Effector memory CD4-positive, alpha-beta T cell (primary cell): ENCODE data around the gene KDM8.
A peak's percentile ranks its signal among the peaks of the same experiment; 100 is the strongest.
"Not testable (repeated sequence)": the region's sequence is repeated elsewhere in the genome, so short reads cannot be mapped to it uniquely, and the experiment has no call there.

Experiments used
- DNase-seq, 3 donors: peaks; one replicate each; pipeline ENCODE4 v3.0.0-alpha.2; 2020
- H3K27ac ChIP-seq: 2 replicates; pipeline ENCODE4 v1.7.0; 2013; ENCODE audit warnings: mild to moderate bottlenecking, low read length, moderate library complexity; ENCODE audit not compliant: insufficient read depth, poor library complexity, severe bottlenecking
- H3K27me3 ChIP-seq: replicated peaks from 2 replicates; pipeline ENCODE4 v1.7.0; 2013; ENCODE audit warnings: mild to moderate bottlenecking, low read length; ENCODE audit not compliant: insufficient read depth, control insufficient read depth, poor library complexity, severe bottlenecking
- H3K36me3 ChIP-seq: 2 replicates; pipeline ENCODE4 v1.7.0; 2013; ENCODE audit warnings: mild to moderate bottlenecking, low read length, moderate library complexity; ENCODE audit not compliant: control insufficient read depth, insufficient read depth
- H3K4me1 ChIP-seq: 2 replicates; pipeline ENCODE4 v1.7.0; 2013; ENCODE audit warnings: low read length, mild to moderate bottlenecking; ENCODE audit not compliant: control insufficient read depth, insufficient read depth, poor library complexity, severe bottlenecking
- H3K4me3 ChIP-seq: 2 replicates; pipeline ENCODE4 v1.7.0; 2013; ENCODE audit warnings: low read length, low read depth, mild to moderate bottlenecking; ENCODE audit not compliant: insufficient read depth, poor library complexity, severe bottlenecking
- H3K9me3 ChIP-seq: 2 replicates; pipeline ENCODE4 v1.7.0; 2013; ENCODE audit warnings: mild to moderate bottlenecking, low read length, moderate library complexity; ENCODE audit not compliant: control insufficient read depth

The KDM8 gene

GRCh38 chr16:27199736-27200135, 3.6 kb upstream of the KDM8 start:
- DNase-seq = no peak
- Histone ChIP-seq H3K9me3 (no peaks in the 10 kb centered on the region), H3K27me3 (no peaks in the 10 kb centered on the region), H3K27ac (peak overlapping the region; percentile 55), H3K36me3 (no peaks in the 10 kb centered on the region), H3K4me3 (peak overlapping the region; percentile 4), H3K4me1 (peaks cover 50% of the 10 kb centered on the region)

GRCh38 chr16:27200914-27201313, 2.4 kb upstream of the KDM8 start:
- H3K27ac ChIP-seq, DNase-seq: not testable (repeated sequence)
- peaks cover 40% of the 10 kb centered on the region for H3K4me1 ChIP-seq

DNA sequence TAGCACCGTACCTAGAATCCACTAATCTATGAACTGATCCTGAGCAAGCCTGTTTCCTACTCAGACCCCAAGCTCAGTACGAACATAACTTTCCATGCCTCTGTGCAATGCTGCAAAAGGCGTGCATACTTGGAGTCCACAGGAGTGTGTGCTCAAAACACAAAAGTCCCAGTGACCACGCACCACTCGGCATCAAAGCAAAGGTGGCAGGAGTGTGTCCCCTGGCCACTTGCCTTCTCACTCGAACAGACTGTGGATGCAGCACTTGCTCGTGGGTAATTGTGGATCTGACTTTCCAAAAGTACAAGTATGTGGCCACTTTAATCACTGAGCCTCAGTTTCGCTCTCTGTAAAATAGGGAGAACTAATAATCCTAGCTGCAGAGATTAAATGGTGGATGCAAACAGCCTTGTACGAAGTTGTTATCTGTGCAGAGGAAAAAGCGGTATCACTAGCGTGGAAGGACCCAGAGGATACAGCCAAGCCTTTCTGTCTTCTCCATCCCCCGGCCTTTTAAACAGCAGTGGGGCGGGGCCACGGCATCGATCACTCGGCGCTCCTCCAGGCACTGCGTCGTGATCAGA, 311 bp upstream of the KDM8 start:
- peaks cover 31% of the 10 kb centered on the region for H3K4me1 ChIP-seq

More at GRCh38 chr16:27200914-27201313, 2.4 kb upstream of the KDM8 start:
- not testable (repeated sequence) for H3K9me3 ChIP-seq, H3K4me3 ChIP-seq, H3K36me3 ChIP-seq, H3K27me3 ChIP-seq

GRCh38 chr16:27204312-27204915, 1.1 kb downstream of the KDM8 start:
- H3K36me3 ChIP-seq = peaks cover 5% of the 10 kb centered on the region
- H3K27ac ChIP-seq = peak overlapping the region; percentile 98
- DNase-seq = no peak
- no peaks in the 10 kb centered on the region for H3K9me3 ChIP-seq
- H3K27me3 ChIP-seq = no peaks in the 10 kb centered on the region
- H3K4me1 ChIP-seq = peaks cover 23% of the 10 kb centered on the region
- H3K4me3 ChIP-seq = peak overlapping the region; percentile 82

More for the DNA sequence above, 311 bp upstream of the KDM8 start:
- Histone ChIP-seq H3K9me3 (no peaks in the 10 kb centered on the region), H3K36me3 (peaks cover 2% of the 10 kb centered on the region), H3K27ac (peak overlapping the region; percentile 98), H3K4me3 (peak overlapping the region; percentile 82), H3K27me3 (no peaks in the 10 kb centered on the region)
- DNase-seq = peak in 2 of 3 donors; percentile 73 to 84

DNA sequence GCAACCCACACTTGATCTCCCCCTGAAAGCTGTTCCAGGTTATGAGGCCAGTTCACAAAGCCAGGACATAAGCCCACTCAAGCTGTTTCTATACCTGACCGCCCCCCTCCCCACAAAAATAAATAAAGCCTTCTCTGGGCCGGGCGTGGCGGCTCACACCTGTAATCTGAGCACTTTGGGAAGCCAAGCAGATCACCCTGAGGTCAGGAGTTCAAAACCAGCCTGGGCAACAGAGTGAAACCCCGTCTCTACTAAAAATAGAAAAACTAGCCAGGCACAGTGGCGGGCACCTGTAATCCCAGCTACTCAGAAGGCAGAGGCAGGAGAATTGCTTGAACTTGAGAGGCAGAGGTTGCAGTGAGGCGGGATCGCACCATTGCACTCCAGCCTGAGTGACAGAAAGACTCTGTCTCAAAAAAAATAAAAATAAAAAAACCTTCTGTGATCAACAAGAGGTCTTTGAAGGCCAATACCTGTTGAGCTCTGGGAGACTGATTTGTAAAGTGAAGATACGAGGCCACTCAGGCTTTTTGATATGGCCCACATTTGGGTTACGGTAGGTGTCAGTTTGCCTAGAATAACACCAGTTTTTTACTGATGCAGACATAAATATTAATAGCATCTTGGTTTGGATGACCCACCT, 2.2 kb downstream of the KDM8 start:
- H3K27ac ChIP-seq = no peak overlapping the region
- peaks cover 16% of the 10 kb centered on the region for H3K4me1 ChIP-seq
- no peaks in the 10 kb centered on the region for H3K9me3 ChIP-seq
- peaks cover 10% of the 10 kb centered on the region for H3K36me3 ChIP-seq
- no peak overlapping the region for H3K4me3 ChIP-seq
- no peaks in the 10 kb centered on the region for H3K27me3 ChIP-seq
- DNase-seq = no peak

- H3K4me1 ChIP-seq = peaks cover 16% of the 10 kb centered on the region
- H3K36me3 ChIP-seq = peaks cover 15% of the 10 kb centered on the region
- not testable (repeated sequence) for H3K27ac ChIP-seq, H3K4me3 ChIP-seq, H3K9me3 ChIP-seq, H3K27me3 ChIP-seq, DNase-seq
These were observed 3.8 kb downstream of the KDM8 start for GRCh38 chr16:27207121-27207520.

GRCh38 chr16:27208081-27208680, 4.9 kb downstream of the KDM8 start:
- peaks cover 9% of the 10 kb centered on the region for H3K4me1 ChIP-seq

DNA sequence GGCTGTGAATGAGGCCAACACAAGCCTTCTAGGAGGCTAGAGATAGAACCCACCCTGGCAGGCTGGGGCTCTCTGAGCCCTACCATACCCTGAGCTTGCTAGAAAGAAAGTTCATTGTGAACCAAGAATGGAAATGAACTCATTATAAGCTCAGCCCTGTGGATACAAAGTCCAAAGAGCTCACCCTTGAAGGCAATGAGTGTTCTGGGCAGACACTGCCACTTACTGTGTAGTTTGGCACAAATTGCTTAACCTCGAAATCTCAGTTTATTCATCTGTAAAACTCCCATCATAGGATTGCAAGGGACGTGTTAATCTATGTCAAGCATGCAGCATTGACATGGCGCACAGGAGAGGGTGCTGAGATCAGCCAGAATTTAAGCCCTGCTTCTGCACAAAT, 5.5 kb downstream of the KDM8 start:
- no peak for DNase-seq
- Histone ChIP-seq H3K9me3 (no peaks in the 10 kb centered on the region), H3K27ac (no peak overlapping the region), H3K4me1 (peaks cover 9% of the 10 kb centered on the region), H3K36me3 (peaks cover 15% of the 10 kb centered on the region), H3K4me3 (no peak overlapping the region), H3K27me3 (no peaks in the 10 kb centered on the region)

More at GRCh38 chr16:27208081-27208680, 4.9 kb downstream of the KDM8 start:
- Histone ChIP-seq H3K4me3 (no peak overlapping the region), H3K27ac (no peak overlapping the region), H3K36me3 (peaks cover 15% of the 10 kb centered on the region), H3K9me3 (no peaks in the 10 kb centered on the region), H3K27me3 (no peaks in the 10 kb centered on the region)
- DNase-seq = no peak

GRCh38 chr16:27209591-27209990, 6.3 kb downstream of the KDM8 start:
- no peaks in the 10 kb centered on the region for H3K9me3 ChIP-seq
- no peaks in the 10 kb centered on the region for H3K27me3 ChIP-seq
- no peak for DNase-seq
- no peak overlapping the region for H3K4me3 ChIP-seq
- peaks cover 16% of the 10 kb centered on the region for H3K36me3 ChIP-seq
- H3K4me1 ChIP-seq = peaks cover 2% of the 10 kb centered on the region
- no peak overlapping the region for H3K27ac ChIP-seq

DNA sequence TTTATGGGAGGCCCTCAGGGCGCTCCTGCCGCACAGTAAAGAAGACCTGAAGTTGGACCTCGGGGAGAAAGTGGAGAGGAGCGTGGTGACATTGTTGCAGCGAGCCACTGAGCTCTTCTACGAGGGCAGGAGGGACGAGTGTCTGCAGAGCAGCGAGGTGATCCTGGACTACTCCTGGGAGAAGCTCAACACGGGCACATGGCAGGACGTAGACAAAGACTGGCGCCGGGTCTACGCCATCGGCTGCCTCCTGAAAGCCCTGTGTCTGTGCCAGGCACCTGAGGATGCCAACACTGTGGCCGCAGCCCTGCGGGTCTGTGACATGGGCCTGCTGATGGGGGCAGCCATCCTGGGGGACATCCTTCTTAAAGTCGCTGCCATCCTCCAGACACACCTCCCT, 6.8 kb downstream of the KDM8 start:
- H3K4me3 ChIP-seq = no peak overlapping the region
- no peaks in the 10 kb centered on the region for H3K27me3 ChIP-seq
- no peaks in the 10 kb centered on the region for H3K4me1 ChIP-seq
- no peak for DNase-seq
- no peaks in the 10 kb centered on the region for H3K9me3 ChIP-seq
- H3K36me3 ChIP-seq = peaks cover 21% of the 10 kb centered on the region
- H3K27ac ChIP-seq = no peak overlapping the region
